H1 (cell line): Measurements from ENCODE around the gene LANCL2. TPM values are rescaled to one million over a fixed set of nuclear protein-coding genes. Genes with fewer than 3 reads are reported as not detected.

ENCODE experiments used
- BRCA1 ChIP-seq: IDR thresholded peaks from 2 replicates; pipeline ENCODE4 v1.6.1; 2012; ENCODE audit warnings: low read depth, low read length, improper control_type of control experiment
- MAX ChIP-seq: IDR thresholded peaks from 2 replicates; pipeline ENCODE4 v1.6.1; 2012; ENCODE audit warnings: inconsistent platforms
- RNF2 ChIP-seq: fragments of 200-900, 300-1000 bp; sonication (generic); IDR thresholded peaks from 2 replicates; pipeline ENCODE4 v1.7.1; 2016; ENCODE audit warnings: borderline replicate concordance, low read depth, mild to moderate bottlenecking, antibody characterized with exemption, low read length; ENCODE audit not compliant: poor library complexity, severe bottlenecking; ENCODE audit errors: missing control alignments
- TAF1 ChIP-seq: IDR thresholded peaks from 2 replicates; pipeline ENCODE4 v1.6.1; 2011; ENCODE audit warnings: mild to moderate bottlenecking, low read depth, low read length
- TBP ChIP-seq: IDR thresholded peaks from 2 replicates; pipeline ENCODE4 v1.6.1; 2011; ENCODE audit warnings: low read depth, low read length, improper control_type of control experiment
- polyA plus RNA-seq, 7 experiments: library from polyadenylated mRNA; depleted of rRNA in 3 of 7; stranded (reverse) in 5 of 7; unstranded in 2 of 7; fragments of >200 nt in 5 of 7; fragments of 200-250 nt in 2 of 7; gene quantifications; 1 replicate in 5 of 7; 2 replicates in 1 of 7; 4 replicates in 1 of 7; pipeline versions ENCODE4 v1.2.1 to v1.2.3, GENCODE V29; 2011 to 2013; ENCODE audit warnings: missing spikeins in 2 of 7, mixed read lengths in 2 of 7
- total RNA-seq: library from RNA; stranded (reverse); fragmentation: NEBNext Ultra II Directional; extraction: Animal tissue kit (Norgen Biotek cat#: 25700); gene quantifications from 2 replicates; pipeline ENCODE4 v1.2.1, GENCODE V29; 2021

Gene LANCL2
- total and polyA plus RNA-seq, 2 of the 8 experiments (the other 6 are each of a cell fraction or from before 2014, with no cell fraction given), result 9.2 to 9.5 TPM

GRCh38 chr7:55474944-55475854 is 110.1 kb downstream of the LANCL2 start (continued):
- TF ChIP-seq TAF1, result no peak
- TF ChIP-seq TBP, result no peak
- no peak for TF ChIP-seq MAX
- TF ChIP-seq RNF2, result no peak
- no peak for TF ChIP-seq BRCA1
